BJ (cell line): ENCODE data around the gene CENPN. TPM values are rescaled to one million over a fixed set of nuclear protein-coding genes. Genes with fewer than 3 reads are reported as not detected.
A peak's percentile ranks its signal among the peaks of the same experiment; 100 is the strongest.

Experiments
- CTCF ChIA-PET: fragments of 350-600 bp; formaldehyde crosslinking; extraction: SDS; loops from one replicate; lab custom pipeline; 2021; ENCODE audit warnings: antibody characterized with exemption, inconsistent platforms; lab: Yijun Ruan, JAX
- POLR2A ChIA-PET: fragments of 300-600 bp; sonication (Branson Sonifier 250); formaldehyde crosslinking; extraction: SDS; loops from one replicate; lab custom pipeline; 2021; ENCODE audit warnings: antibody characterized with exemption; lab: Charles Lee
- DNase-seq: peaks from one replicate; pipeline ENCODE4 v3.0.0-alpha.2; 2011; ENCODE audit warnings: low read depth
- H3K27me3 ChIP-seq: 2 replicates; pipeline ENCODE4 v1.6.0; 2011; ENCODE audit warnings: low read length; ENCODE audit not compliant: control insufficient read depth, insufficient read depth
- H3K36me3 ChIP-seq: 2 replicates; pipeline ENCODE4 v1.5.1; 2011; ENCODE audit warnings: low read length; ENCODE audit not compliant: control insufficient read depth, insufficient read depth
- H3K4me3 ChIP-seq: 2 replicates; pipeline ENCODE4 v1.5.1; 2011; ENCODE audit warnings: low read depth, mild to moderate bottlenecking, control low read depth, low read length
- polyA plus RNA-seq: library from polyadenylated mRNA; depleted of rRNA; stranded (reverse); fragments of >200 nt; gene quantifications from 2 replicates; pipeline ENCODE4 v1.2.3, GENCODE V29; 2011
- TF ChIP-seq, protein P1 (sequence below): IDR thresholded peaks from 2 replicates; pipeline ENCODE4 v1.5.1; 2011; ENCODE audit warnings: low read depth, mild to moderate bottlenecking, control low read depth, inconsistent platforms, low read length, moderate library complexity; ENCODE audit not compliant: insufficient read depth

CENPN gene
- polyA plus RNA-seq, 1 experiment: 24.8 TPM

DNA sequence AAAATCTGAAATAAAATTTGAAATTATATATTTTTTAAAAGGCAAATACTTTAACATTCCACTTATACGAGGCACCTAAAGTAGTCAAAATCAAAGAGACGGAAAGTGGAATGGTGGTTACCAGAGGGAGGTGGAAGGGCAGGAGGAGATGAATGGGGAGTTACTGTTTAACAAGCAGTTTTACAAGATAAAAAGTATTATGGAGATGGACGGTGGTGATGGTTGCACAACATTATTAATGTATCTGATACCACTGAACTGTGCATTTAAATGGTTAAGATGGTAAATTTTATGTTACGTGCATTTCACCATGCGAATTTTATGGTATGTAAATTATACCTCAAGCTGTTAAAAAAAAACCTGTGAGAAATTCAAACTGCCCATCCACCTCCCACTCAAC is 5.7 kb upstream of the CENPN start:
- POLR2A ChIA-PET: no interaction called here

DNA sequence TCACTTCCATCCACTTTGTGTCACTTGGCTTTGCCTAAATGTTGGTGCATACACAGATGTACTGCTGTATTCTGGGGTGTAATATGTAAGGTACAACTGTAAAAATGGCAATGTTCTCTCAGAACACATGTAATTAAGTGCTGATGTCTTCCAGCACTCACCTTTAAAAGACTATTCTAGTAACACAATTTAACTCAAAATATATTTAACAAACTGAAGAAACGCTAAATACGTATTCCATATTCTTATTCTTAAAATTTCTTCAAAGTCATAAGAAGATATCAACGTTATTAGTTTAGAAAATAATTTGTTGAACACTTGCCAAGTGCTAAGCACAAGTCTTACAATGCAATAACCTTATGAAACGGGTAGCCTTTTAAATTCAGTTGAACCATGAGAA is 4.0 kb upstream of the CENPN start:
- POLR2A ChIA-PET: no interaction called here
- CTCF ChIA-PET: interaction anchor here (1.5 to 4.3 kb wide), 6 partner anchors 9 to 195 kb away, joined by 3 to 25 read pairs (median 12); partner anchors contain the start of gene ATMIN
- H3K27me3 ChIP-seq: no peaks in the 10 kb centered on the region
- no peak for DNase-seq
- TF ChIP-seq, protein P1, sequence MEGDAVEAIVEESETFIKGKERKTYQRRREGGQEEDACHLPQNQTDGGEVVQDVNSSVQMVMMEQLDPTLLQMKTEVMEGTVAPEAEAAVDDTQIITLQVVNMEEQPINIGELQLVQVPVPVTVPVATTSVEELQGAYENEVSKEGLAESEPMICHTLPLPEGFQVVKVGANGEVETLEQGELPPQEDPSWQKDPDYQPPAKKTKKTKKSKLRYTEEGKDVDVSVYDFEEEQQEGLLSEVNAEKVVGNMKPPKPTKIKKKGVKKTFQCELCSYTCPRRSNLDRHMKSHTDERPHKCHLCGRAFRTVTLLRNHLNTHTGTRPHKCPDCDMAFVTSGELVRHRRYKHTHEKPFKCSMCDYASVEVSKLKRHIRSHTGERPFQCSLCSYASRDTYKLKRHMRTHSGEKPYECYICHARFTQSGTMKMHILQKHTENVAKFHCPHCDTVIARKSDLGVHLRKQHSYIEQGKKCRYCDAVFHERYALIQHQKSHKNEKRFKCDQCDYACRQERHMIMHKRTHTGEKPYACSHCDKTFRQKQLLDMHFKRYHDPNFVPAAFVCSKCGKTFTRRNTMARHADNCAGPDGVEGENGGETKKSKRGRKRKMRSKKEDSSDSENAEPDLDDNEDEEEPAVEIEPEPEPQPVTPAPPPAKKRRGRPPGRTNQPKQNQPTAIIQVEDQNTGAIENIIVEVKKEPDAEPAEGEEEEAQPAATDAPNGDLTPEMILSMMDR: no peak
- H3K4me3 ChIP-seq: no peak overlapping the region
- no peaks in the 10 kb centered on the region for H3K36me3 ChIP-seq

More for the DNA sequence above, 5.7 kb upstream of the CENPN start:
- Histone ChIP-seq H3K36me3 (no peaks in the 10 kb centered on the region), H3K4me3 (no peak overlapping the region), H3K27me3 (no peaks in the 10 kb centered on the region)
- CTCF ChIA-PET: interaction anchor here (1.5 to 1.6 kb wide), 2 partner anchors 14 to 34 kb away, joined by 3 to 5 read pairs; partner anchors contain the start of gene ATMIN
- DNase-seq: no peak
- TF ChIP-seq, protein P1: no peak

DNA sequence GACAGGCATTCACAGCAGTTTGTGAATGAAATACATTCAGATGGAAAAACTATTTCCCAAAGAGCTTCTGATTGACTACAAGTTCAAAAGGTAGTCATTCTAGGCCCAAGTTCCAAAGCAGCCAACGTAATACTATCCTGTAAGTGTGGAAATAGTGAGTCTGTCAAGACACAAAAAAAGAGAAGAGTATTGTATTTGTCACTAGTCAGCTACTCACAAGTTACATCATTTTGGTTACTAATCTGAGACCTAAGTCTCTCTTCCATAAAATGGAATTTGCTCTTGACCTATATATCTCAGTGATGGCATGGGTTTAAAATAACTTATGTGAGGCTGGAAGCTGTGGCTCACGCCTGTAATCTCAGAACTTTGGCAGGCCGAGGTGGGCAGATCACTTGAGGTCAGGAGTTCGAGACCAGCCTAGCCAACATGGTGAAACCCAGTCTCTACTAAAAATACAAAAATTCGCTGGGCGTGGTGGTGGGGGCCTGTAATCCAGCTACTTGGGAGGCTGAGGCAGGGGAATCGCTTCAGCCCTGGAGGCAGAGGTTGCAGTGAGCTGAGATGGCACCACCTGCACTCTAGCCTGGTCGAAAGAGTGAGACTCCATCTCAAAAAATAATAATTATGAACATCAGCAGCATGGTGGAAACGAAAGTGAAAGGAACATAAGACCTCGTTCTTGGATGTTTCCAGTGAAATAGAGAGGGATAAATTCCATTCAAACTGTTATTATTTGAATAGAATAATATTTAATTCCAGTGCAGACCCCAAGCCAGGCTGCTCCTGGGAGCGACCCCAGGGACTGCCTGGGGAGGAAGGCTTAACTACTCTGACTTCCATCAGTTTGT is 3.2 kb upstream of the CENPN start:
- TF ChIP-seq, protein P1: no peak
- H3K36me3 ChIP-seq: no peaks in the 10 kb centered on the region
- POLR2A ChIA-PET: no interaction called here
- CTCF ChIA-PET: interaction anchor here (0.6 to 4.3 kb wide), 13 partner anchors 10 to 195 kb away, joined by 3 to 25 read pairs (median 5); partner anchors contain the start of gene ATMIN
- H3K4me3 ChIP-seq: peak overlapping the region; percentile 15; the same call in 1 of the 2 replicates
- H3K27me3 ChIP-seq: no peaks in the 10 kb centered on the region
- DNase-seq: no peak

DNA sequence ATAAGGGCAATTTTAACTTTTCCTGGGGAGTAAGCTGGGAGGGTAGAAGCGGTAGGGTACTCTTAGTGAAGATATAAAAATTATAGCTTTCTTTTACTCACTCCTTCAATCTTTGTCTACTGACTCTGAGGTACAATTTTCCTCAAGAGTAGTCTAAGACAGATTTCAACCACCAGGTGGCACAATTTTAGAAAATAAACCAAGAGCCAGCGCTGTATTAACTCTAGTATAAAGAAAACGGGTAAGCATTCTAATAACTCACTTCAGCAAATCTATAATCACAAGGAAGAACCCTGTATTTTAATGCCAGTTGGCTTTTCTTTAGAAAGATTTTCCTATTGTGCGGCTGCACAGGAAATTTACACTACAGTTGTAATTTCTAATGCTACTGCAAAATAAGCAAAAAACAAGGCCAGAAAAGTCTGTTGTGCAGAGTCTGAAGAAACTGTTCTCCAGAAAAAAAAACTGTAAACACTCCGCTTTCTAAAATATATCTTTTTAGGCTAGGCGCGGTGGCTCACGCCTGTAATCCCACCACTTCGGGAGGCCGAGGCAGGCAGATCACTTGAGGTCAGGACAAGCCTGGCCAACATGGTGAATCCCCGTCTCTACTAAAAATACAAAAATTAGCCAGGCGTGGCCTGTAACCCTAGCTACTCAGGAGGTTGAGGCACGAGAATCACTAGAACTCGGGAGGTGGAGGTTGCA is 2.2 kb upstream of the CENPN start:
- TF ChIP-seq, protein P1: peak; percentile 55
- H3K27me3 ChIP-seq: no peaks in the 10 kb centered on the region
- no peaks in the 10 kb centered on the region for H3K36me3 ChIP-seq
- ChIA-PET POLR2A (no interaction called here), CTCF (interaction anchor here (0.6 to 4.3 kb wide), 16 partner anchors 11 to 194 kb away, joined by 3 to 25 read pairs (median 4); partner anchors contain the start of gene ATMIN)
- DNase-seq: no peak
- peak overlapping the region; percentile 2; the same call in 1 of the 2 replicates for H3K4me3 ChIP-seq
